GM12878 (cell line): ENCODE measurements around the gene GLS. TPM values are rescaled to one million over a fixed set of nuclear protein-coding genes. Genes with fewer than 3 reads are reported as not detected.

ENCODE experiments used
- ATAC-seq: fragments of 200-7000 bp; cut with Tn5 transposase; 3 replicates; pipeline ENCODE4 v1.9.1; 2020; ENCODE audit warnings: mild to moderate bottlenecking, moderate library complexity
- BruUV-seq: library from RNA; stranded (reverse); fragments of 400-500 nt; replicated peaks from 2 replicates; lab custom pipeline; 2021; lab: Mats Ljungman, UMichigan
- CTCF ChIA-PET: fragments of 300-600 bp; sonication (Branson Sonifier 250); formaldehyde crosslinking; extraction: SDS; loops from one replicate; lab custom pipeline; 2021; ENCODE audit warnings: inconsistent platforms; lab: Yijun Ruan, JAX
- POLR2A ChIA-PET: fragments of 350-600 bp; formaldehyde crosslinking; extraction: SDS; loops from one replicate; lab custom pipeline; 2021; ENCODE audit warnings: inconsistent platforms; lab: Charles Lee
- RAD21 ChIA-PET: fragments of 300-600 bp; sonication (Branson Sonifier 250); formaldehyde crosslinking; loops from one replicate; lab custom pipeline; 2023; ENCODE audit warnings: antibody characterized with exemption; ENCODE audit not compliant: unreplicated experiment; lab: Charles Lee
- SMC1A ChIA-PET: fragments of 300-600 bp; sonication (Branson Sonifier 250); formaldehyde crosslinking; loops from one replicate; lab custom pipeline; 2023; ENCODE audit not compliant: unreplicated experiment, uncharacterized antibody; lab: Charles Lee
- DNase-seq: peaks from one replicate; pipeline ENCODE4 v3.0.0-alpha.2; 2011; ENCODE audit warnings: low read depth, low spot score
- FAIRE-seq: peaks from 3 replicates; lab custom pipeline; 2011; peaks lifted over from hg19 to GRCh38; lab: Jason Lieb, UNC
- H2AFZ ChIP-seq: 2 replicates; pipeline ENCODE4 v1.6.0; 2011; ENCODE audit warnings: low read depth, low read length, control low read depth; ENCODE audit not compliant: control insufficient read depth
- H3K27ac ChIP-seq: 2 replicates; pipeline ENCODE4 v1.5.1; 2011; ENCODE audit warnings: control low read depth; ENCODE audit not compliant: control insufficient read depth, insufficient read depth
- H3K27me3 ChIP-seq, 2 experiments: replicated peaks in 1 of 2; 2 replicates each; pipeline versions ENCODE4 v1.6.0 to v1.6.1; 2011; ENCODE audit warnings: low read length in 1 of 2; ENCODE audit not compliant: control insufficient read depth in 2 of 2, insufficient read depth in 2 of 2
- H3K36me3 ChIP-seq, 2 experiments: 2 replicates each; pipeline ENCODE4 v1.5.1; 2011; ENCODE audit warnings: low read length in 1 of 2; ENCODE audit not compliant: control insufficient read depth in 2 of 2, insufficient read depth in 2 of 2
- H3K4me1 ChIP-seq: 2 replicates; pipeline ENCODE4 v1.6.1; 2011; ENCODE audit warnings: mild to moderate bottlenecking, low read length, moderate library complexity, mixed read lengths; ENCODE audit not compliant: control insufficient read depth, insufficient read depth
- H3K4me2 ChIP-seq: 2 replicates; pipeline ENCODE4 v1.6.0; 2011; ENCODE audit warnings: control low read depth; ENCODE audit not compliant: control insufficient read depth, insufficient read depth
- H3K4me3 ChIP-seq: fragments of 200-600 bp; sonication (generic); 2 replicates; pipeline ENCODE4 v1.5.1; 2016
- H3K79me2 ChIP-seq: 2 replicates; pipeline ENCODE4 v1.6.0; 2011; ENCODE audit warnings: low read length; ENCODE audit not compliant: control insufficient read depth, insufficient read depth
- H3K9ac ChIP-seq: 2 replicates; pipeline ENCODE4 v1.8.0; 2011; ENCODE audit warnings: low read length, control low read depth, mixed read lengths; ENCODE audit not compliant: control insufficient read depth, insufficient read depth
- H3K9me3 ChIP-seq: replicated peaks from 3 replicates; pipeline ENCODE4 v1.5.1; 2011; ENCODE audit warnings: mild to moderate bottlenecking, low read length; ENCODE audit not compliant: control insufficient read depth, insufficient read depth
- H4K20me1 ChIP-seq: 2 replicates; pipeline ENCODE4 v1.6.0; 2011; ENCODE audit not compliant: control insufficient read depth, insufficient read depth
- RB1 ChIP-seq: fragments of 450-650 bp; formaldehyde crosslinking; IDR thresholded peaks from 2 replicates; pipeline ENCODE4 v1.6.1; 2017; ENCODE audit warnings: mild to moderate bottlenecking, borderline replicate concordance
- TCF7 ChIP-seq: IDR thresholded peaks from 2 replicates; pipeline ENCODE4 v1.6.1; 2014; ENCODE audit warnings: antibody characterized with exemption, borderline replicate concordance
- WRNIP1 ChIP-seq: IDR thresholded peaks from 2 replicates; pipeline ENCODE4 v1.6.1; 2011; ENCODE audit warnings: low read depth, low read length, improper control_type of control experiment, borderline replicate concordance
- WGBS: methylation state at CpG from one replicate; pipeline ENCODE4 v1.1.6; 2016; ENCODE audit warnings: low lambda C conversion rate; ENCODE audit not compliant: insufficient replicate concordance, insufficient coverage; ENCODE audit errors: missing lambda C conversion rate; 5-methylcytosine and 5-hydroxymethylcytosine counted together
- in situ Hi-C: fragments of 300-500 bp; cut with MboI; formaldehyde crosslinking; loops from 9 replicates; pipeline ENCODE4 v1.14.3; 2018; ENCODE audit warnings: mixed read lengths
- intact Hi-C: fragments of 100-400 bp; cut with micrococcal nuclease; formaldehyde crosslinking; loops from one replicate; pipeline ENCODE4 v1.14.2; 2022; ENCODE audit not compliant: unreplicated experiment
- polyA plus RNA-seq, 11 experiments: library from polyadenylated mRNA; depleted of rRNA in 4 of 11; unstranded in 6 of 11; stranded (reverse) in 5 of 11; fragments of >200 nt; fragmentation: Nextera tagmentation in 4 of 11; fragmentation: Illumina TruSeq in 1 of 11; extraction: Ambion mirVana in 4 of 11; extraction: Trizol in 1 of 11; gene quantifications; 1 replicate in 1 of 11; 2 replicates in 10 of 11; pipeline versions ENCODE4 v1.2.1 to v1.2.3, GENCODE V29; 2011 to 2016; ENCODE audit warnings: inconsistent platforms in 2 of 11, missing spikeins in 2 of 11, low read depth in 1 of 11
- total RNA-seq, 4 experiments: library from RNA; depleted of rRNA in 3 of 4; stranded (reverse); fragments of >200 nt in 3 of 4; fragmentation: Illumina TruSeq in 1 of 4; extraction: Trizol in 1 of 4; gene quantifications; 2 replicates each; pipeline versions ENCODE4 v1.2.1 to v1.2.3, GENCODE V29; 2013 to 2021
- TF ChIP-seq, protein P1 (sequence below): fragments of 150-350 bp; IDR thresholded peaks from 2 replicates; pipeline ENCODE4 v1.6.1; 2016; ENCODE audit warnings: low read depth, low read length

The GLS gene
- total and polyA plus RNA-seq, 10 of the 15 experiments (the other 5 are each of a cell fraction or from before 2014, with no cell fraction given) = 15.7 to 145 (median 70.8) TPM

DNA sequence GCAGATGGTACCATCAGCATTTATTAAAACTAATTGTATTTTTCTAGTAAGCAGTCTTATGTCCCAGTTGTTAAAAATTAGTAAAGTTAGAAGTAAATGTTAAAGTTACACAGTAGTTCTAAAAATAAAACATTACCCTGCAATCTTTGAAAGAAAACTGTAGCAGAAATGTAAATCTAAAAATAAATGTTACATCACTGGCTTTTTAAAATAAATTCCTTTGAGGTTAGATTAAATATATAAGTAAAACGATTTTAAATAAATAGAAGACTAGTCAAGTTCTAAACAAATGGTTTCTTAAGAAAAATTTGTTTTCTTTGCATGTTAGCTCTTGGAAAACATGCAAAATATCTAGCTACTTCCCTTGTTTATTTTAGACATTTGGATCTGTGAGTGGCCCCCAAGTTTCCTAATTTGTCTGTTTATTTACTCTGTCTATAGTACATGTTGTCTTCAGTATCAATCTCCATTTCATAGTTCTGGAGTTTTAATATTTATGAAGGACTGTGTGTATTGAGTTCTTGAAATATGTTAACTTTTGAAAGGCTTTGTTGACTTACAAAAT, 58.2 kb downstream of the GLS start:
- Histone ChIP-seq H3K36me3 (no peaks in the 10 kb centered on the region), H4K20me1 (no peaks in the 10 kb centered on the region), H3K9ac (no peak overlapping the region), H3K4me1 (no peaks in the 10 kb centered on the region), H3K27ac (no peak overlapping the region), H3K4me2 (no peak overlapping the region), H3K79me2 (no peaks in the 10 kb centered on the region), H2AFZ (no peak overlapping the region), H3K27me3 (no peaks in the 10 kb centered on the region), H3K4me3 (no peak overlapping the region), H3K9me3 (no peaks in the 10 kb centered on the region)
- 42% methylated on average over 1 of the region's 1 CpG for WGBS
- no peak for FAIRE-seq
- ChIA-PET CTCF (interaction anchor here (0.8 to 1.8 kb wide), 5 partner anchors 9 to 88 kb away, joined by 3 to 8 read pairs (median 3); no protein-coding TSS in a partner anchor), POLR2A (interaction anchor here (0.8 to 1.1 kb wide), 2 partner anchors 57 to 74 kb away, joined by 3 to 4 read pairs; no protein-coding TSS in a partner anchor), SMC1A (interaction anchor here (0.7 to 1.8 kb wide), 3 partner anchors 9 to 138 kb away, joined by 3 to 11 read pairs (median 3); no protein-coding TSS in a partner anchor), RAD21 (interaction anchor here (0.6 to 2.6 kb wide), 4 partner anchors 8 to 234 kb away, joined by 3 to 7 read pairs (median 4); no protein-coding TSS in a partner anchor)
- no TSS peak for BruUV-seq
- TF ChIP-seq TCF7 = no peak
- no peak for TF ChIP-seq WRNIP1
- no peak for TF ChIP-seq RB1
- TF ChIP-seq, protein P1, sequence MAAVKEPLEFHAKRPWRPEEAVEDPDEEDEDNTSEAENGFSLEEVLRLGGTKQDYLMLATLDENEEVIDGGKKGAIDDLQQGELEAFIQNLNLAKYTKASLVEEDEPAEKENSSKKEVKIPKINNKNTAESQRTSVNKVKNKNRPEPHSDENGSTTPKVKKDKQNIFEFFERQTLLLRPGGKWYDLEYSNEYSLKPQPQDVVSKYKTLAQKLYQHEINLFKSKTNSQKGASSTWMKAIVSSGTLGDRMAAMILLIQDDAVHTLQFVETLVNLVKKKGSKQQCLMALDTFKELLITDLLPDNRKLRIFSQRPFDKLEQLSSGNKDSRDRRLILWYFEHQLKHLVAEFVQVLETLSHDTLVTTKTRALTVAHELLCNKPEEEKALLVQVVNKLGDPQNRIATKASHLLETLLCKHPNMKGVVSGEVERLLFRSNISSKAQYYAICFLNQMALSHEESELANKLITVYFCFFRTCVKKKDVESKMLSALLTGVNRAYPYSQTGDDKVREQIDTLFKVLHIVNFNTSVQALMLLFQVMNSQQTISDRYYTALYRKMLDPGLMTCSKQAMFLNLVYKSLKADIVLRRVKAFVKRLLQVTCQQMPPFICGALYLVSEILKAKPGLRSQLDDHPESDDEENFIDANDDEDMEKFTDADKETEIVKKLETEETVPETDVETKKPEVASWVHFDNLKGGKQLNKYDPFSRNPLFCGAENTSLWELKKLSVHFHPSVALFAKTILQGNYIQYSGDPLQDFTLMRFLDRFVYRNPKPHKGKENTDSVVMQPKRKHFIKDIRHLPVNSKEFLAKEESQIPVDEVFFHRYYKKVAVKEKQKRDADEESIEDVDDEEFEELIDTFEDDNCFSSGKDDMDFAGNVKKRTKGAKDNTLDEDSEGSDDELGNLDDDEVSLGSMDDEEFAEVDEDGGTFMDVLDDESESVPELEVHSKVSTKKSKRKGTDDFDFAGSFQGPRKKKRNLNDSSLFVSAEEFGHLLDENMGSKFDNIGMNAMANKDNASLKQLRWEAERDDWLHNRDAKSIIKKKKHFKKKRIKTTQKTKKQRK = no peak
- no peak for DNase-seq
- in situ Hi-C loops (no loop called here), intact Hi-C loops (no loop called here)
- no peak for ATAC-seq
